GM04503 (cell line): Measurements from ENCODE around the gene NXPH1.
"Not testable (repeated sequence)": the region's sequence is repeated elsewhere in the genome, so short reads cannot be mapped to it uniquely, and the experiment has no call there.

Source experiments
- DNase-seq: peaks from one replicate; pipeline ENCODE4 v3.0.0-alpha.2; 2012; ENCODE audit warnings: low read depth

Gene NXPH1

GRCh38 chr7:8719102-8719501, 285.7 kb downstream of the NXPH1 start:
- DNase-seq: no peak

GRCh38 chr7:8724080-8724718, 290.8 kb downstream of the NXPH1 start:
- no peak for DNase-seq

- not testable (repeated sequence) for DNase-seq
Measured at GRCh38 chr7:8731756-8732155, 298.3 kb downstream of the NXPH1 start.

GRCh38 chr7:8739837-8740236, 306.4 kb downstream of the NXPH1 start:
- DNase-seq: no peak

GRCh38 chr7:8742837-8743236, 309.4 kb downstream of the NXPH1 start:
- no peak for DNase-seq

GRCh38 chr7:8747338-8747737, 313.9 kb downstream of the NXPH1 start:
- no peak for DNase-seq

- DNase-seq: no peak
Measured at GRCh38 chr7:8751557-8752231, 318.3 kb downstream of the NXPH1 start.

- DNase-seq: no peak
Measured at GRCh38 chr7:8753355-8753754, 319.9 kb downstream of the NXPH1 start.

- DNase-seq: no peak
Measured at GRCh38 chr7:8761731-8762130, 328.3 kb downstream of the NXPH1 start.

GRCh38 chr7:8762803-8763202, 329.4 kb downstream of the NXPH1 start:
- DNase-seq: no peak

- DNase-seq: no peak
Measured at GRCh38 chr7:8765374-8765773, 332.0 kb downstream of the NXPH1 start.

- DNase-seq: no peak
Measured at GRCh38 chr7:8773518-8773917, 340.1 kb downstream of the NXPH1 start.

GRCh38 chr7:8778459-8778858, 345.1 kb downstream of the NXPH1 start:
- DNase-seq: no peak

GRCh38 chr7:8781166-8781565, 347.8 kb downstream of the NXPH1 start:
- no peak for DNase-seq

- DNase-seq: no peak
Measured at GRCh38 chr7:8783229-8783628, 349.8 kb downstream of the NXPH1 start.

GRCh38 chr7:8785081-8785480, 351.7 kb downstream of the NXPH1 start:
- no peak for DNase-seq

- DNase-seq: no peak
Measured at GRCh38 chr7:8800986-8801385, 367.6 kb downstream of the NXPH1 start.
